Measurements from ENCODE around the gene TOX2. TPM values are rescaled to one million over a fixed set of nuclear protein-coding genes. Genes with fewer than 3 reads are reported as not detected.

The TOX2 gene
- total RNA-seq, 4 donors from 2014 or later, result 0.20 to 0.42 TPM; not detected in 2

DNA sequence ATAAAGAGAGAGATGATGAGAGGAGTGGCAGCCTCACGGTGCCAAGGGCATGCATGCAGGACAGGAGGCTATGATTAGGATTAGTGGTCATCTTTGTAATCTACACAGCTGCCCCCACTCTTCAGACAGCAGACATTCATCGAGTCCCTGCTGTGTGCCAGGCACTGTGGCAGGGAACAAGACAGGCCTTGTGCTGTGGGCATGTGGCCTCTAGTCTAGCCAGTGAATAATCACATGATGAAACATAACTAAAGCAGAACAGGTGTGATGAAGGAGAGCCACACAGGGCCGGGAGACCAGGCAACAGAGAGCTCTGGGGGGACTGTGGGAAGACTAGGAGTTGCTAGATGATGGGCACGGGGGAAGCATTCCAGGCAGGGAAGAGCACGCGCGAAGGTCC, 22.2 kb downstream of the TOX2 start:
- H3K27me3 ChIP-seq, result peaks cover 0 to 1% (median under 1%) of the 10 kb centered on the region in 3 donors
- no peak overlapping the region for H3K4me3 ChIP-seq
- intact Hi-C loops (cut with DNase I; ENCODE audit: low total_unique reads), result no loop called here
- no peak overlapping the region for H3K27ac ChIP-seq
- TF ChIP-seq, protein P1, sequence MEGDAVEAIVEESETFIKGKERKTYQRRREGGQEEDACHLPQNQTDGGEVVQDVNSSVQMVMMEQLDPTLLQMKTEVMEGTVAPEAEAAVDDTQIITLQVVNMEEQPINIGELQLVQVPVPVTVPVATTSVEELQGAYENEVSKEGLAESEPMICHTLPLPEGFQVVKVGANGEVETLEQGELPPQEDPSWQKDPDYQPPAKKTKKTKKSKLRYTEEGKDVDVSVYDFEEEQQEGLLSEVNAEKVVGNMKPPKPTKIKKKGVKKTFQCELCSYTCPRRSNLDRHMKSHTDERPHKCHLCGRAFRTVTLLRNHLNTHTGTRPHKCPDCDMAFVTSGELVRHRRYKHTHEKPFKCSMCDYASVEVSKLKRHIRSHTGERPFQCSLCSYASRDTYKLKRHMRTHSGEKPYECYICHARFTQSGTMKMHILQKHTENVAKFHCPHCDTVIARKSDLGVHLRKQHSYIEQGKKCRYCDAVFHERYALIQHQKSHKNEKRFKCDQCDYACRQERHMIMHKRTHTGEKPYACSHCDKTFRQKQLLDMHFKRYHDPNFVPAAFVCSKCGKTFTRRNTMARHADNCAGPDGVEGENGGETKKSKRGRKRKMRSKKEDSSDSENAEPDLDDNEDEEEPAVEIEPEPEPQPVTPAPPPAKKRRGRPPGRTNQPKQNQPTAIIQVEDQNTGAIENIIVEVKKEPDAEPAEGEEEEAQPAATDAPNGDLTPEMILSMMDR (IDR thresholded peaks at IDR 0.05 in 4 of 5, conservative IDR thresholded peaks at IDR 0.05 in 1 of 5), result no peak
- no peak for TF ChIP-seq POLR2A (IDR thresholded peaks at IDR 0.05)
- in situ Hi-C loops (cut with MboI; ENCODE audit: low sequenced_read_pairs in 4 of 4), result no loop called here
- no peaks in the 10 kb centered on the region for H3K9me3 ChIP-seq
- H3K36me3 ChIP-seq, result no peaks in the 10 kb centered on the region
- H3K4me1 ChIP-seq, result no peaks in the 10 kb centered on the region
- ATAC-seq (no peak), DNase-seq (no peak)

- ATAC-seq (no peak), DNase-seq (no peak)
- in situ Hi-C loops (cut with MboI; ENCODE audit: low sequenced_read_pairs in 4 of 4) (no loop called here), intact Hi-C loops (cut with DNase I; ENCODE audit: low total_unique reads) (no loop called here)
- no peak overlapping the region for H3K4me3 ChIP-seq
- TF ChIP-seq POLR2A (IDR thresholded peaks at IDR 0.05), result no peak
- TF ChIP-seq, protein P1 (IDR thresholded peaks at IDR 0.05 in 4 of 5, conservative IDR thresholded peaks at IDR 0.05 in 1 of 5), result no peak
- no peaks in the 10 kb centered on the region for H3K9me3 ChIP-seq
- no peaks in the 10 kb centered on the region for H3K4me1 ChIP-seq
- H3K36me3 ChIP-seq, result no peaks in the 10 kb centered on the region
- H3K27me3 ChIP-seq, result no peaks in the 10 kb centered on the region
- no peak overlapping the region for H3K27ac ChIP-seq
These were observed 22.9 kb downstream of the TOX2 start for GRCh38 chr20:43937591-43937990.

DNA sequence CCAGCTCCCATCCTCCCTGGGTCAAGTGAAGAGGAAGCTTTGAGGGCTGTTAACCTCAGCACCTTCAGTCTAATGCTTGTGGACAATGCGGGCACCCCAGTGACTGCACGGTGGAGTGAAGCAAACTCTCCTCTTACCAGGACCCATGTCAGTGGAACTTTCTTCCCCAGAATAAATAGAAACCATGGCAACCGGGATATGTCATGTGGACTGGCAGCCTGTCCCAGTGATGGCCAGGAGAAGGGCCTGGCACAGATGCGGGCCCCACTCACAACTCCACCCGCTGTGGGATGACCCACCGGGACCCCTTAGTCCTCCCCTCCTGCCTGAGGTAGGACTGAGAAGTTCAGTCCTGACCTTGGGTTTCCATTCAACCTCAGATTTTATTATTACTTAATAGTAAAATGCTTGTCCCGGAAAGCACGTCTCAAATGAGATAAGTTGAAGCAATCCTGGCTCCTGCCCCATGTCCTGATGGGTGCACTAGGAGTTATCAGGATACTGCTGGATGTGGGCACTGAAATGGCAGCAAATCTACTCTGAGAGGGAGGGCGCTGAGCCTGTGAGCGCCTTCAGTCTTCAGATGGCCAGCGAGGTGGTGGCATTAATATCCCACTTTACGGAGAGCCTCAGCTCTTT, 23.5 kb downstream of the TOX2 start:
- DNase-seq (no peak), ATAC-seq (no peak)
- Histone ChIP-seq H3K4me3 (no peak overlapping the region), H3K27me3 (no peaks in the 10 kb centered on the region), H3K9me3 (no peaks in the 10 kb centered on the region), H3K36me3 (no peaks in the 10 kb centered on the region), H3K4me1 (no peaks in the 10 kb centered on the region), H3K27ac (no peak overlapping the region)
- TF ChIP-seq, protein P1 (IDR thresholded peaks at IDR 0.05 in 4 of 5, conservative IDR thresholded peaks at IDR 0.05 in 1 of 5), result no peak
- TF ChIP-seq POLR2A (IDR thresholded peaks at IDR 0.05), result no peak
- intact Hi-C loops (cut with DNase I; ENCODE audit: low total_unique reads) (no loop called here), in situ Hi-C loops (cut with MboI; ENCODE audit: low sequenced_read_pairs in 4 of 4) (no loop called here)

DNA sequence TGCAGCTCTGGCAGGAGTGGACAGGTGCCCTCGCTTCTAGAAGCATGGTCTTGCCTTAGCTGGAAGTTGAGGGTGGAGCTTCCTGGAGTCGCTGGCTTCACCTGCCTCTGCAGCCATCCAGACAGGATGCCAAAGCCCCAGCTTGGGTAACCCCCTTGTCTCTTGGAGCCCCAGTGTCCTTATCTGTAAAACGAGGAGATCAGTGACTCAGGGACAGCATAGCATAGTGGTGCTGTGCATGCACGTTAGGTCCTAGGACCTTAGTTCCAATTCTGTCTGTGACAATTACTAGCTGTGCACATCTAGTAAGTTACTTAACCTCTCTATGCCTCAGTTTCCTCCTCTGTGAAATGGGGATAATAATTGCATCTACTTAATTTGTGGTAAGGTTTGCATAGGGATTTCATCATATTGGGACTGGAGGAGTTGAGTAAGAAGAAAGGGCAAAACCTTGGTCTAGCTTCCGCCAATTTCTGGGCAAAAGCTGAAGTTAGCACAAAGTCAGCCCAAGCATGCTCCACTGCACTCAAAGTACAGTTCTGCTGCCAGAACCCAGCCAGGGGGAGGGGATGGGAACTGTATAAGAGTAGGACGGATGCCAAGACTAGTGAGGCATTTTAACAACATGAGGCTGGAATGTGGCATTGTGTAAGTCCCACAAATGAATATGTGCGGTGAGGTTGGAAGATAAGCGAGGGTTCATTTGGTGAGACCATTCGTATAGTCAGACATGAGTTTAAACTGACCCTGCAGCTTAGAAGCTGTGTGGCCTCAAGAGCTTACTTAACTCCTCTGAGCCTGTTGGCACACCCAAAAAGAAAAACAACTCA, 24.5 kb downstream of the TOX2 start:
- ATAC-seq (no peak), DNase-seq (peak in 1 of 2 donors; percentile 43)
- in situ Hi-C loops (cut with MboI; ENCODE audit: low sequenced_read_pairs in 4 of 4), result no loop called here
- TF ChIP-seq, protein P1 (IDR thresholded peaks at IDR 0.05 in 4 of 5, conservative IDR thresholded peaks at IDR 0.05 in 1 of 5), result no peak
- TF ChIP-seq POLR2A (IDR thresholded peaks at IDR 0.05), result no peak
- no peaks in the 10 kb centered on the region for H3K9me3 ChIP-seq
- no peaks in the 10 kb centered on the region for H3K36me3 ChIP-seq
- H3K27ac ChIP-seq, result no peak overlapping the region
- H3K27me3 ChIP-seq, result no peaks in the 10 kb centered on the region
- H3K4me1 ChIP-seq, result no peaks in the 10 kb centered on the region
- no peak overlapping the region for H3K4me3 ChIP-seq
- intact Hi-C loops (cut with DNase I; ENCODE audit: low total_unique reads), result no loop called here

Measured in gastrocnemius medialis (tissue), 4 donors.